GM18502 (cell line): ENCODE results near the gene CSRP2.

ENCODE experiments used
- ATAC-seq: cut with Tn5 transposase; IDR thresholded peaks from one replicate; pipeline ENCODE4 v1.9.1; 2021; ENCODE audit warnings: mild to moderate bottlenecking; ENCODE audit not compliant: unreplicated experiment, poor library complexity

CSRP2 gene

DNA sequence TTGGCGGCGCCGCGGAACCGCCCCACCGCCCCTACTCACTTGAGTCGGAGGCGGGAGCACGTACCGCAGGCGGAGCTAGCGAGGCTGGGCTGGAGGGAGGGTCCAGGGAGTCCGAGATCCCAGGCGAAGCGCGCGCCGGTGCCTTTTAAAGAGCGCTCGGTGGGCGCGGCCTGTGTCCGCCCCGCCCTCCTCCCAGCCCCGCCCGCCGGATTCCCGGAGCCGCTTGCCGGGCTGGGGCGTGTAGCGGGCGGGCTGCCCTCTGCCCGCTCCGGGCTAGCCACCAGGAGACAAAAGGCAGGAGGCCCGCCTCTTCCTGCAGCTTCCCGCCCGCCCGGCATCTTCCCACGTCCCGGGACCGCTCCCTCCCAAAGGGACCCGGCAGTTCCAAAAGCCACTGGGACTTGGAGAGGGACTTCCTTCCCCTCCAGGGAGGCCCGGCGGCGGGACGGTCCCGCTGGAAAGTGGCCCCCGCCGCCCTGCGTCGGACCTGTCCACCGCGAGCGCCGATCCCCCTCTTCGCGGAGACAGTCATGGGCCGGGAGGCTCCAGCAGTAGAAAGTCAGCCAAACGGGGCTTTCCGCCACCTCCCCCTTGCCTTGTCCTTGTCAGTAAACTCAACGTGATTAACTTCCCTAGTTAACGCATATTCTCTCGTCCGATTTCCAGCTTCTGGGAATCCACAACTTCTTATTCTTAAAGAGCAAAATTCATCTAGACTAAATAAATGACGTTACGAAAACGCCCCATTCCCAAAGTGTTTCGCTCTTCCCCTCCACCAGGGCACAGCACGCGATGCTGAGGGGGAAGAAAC is at the start of gene CSRP2:
Gene CSRP2 (minus strand): TSS at position 121 of the 811 bp plus-strand sequence. CDS start 12,759 bp downstream, outside the sequence.
- peak; percentile 89 for ATAC-seq

DNA sequence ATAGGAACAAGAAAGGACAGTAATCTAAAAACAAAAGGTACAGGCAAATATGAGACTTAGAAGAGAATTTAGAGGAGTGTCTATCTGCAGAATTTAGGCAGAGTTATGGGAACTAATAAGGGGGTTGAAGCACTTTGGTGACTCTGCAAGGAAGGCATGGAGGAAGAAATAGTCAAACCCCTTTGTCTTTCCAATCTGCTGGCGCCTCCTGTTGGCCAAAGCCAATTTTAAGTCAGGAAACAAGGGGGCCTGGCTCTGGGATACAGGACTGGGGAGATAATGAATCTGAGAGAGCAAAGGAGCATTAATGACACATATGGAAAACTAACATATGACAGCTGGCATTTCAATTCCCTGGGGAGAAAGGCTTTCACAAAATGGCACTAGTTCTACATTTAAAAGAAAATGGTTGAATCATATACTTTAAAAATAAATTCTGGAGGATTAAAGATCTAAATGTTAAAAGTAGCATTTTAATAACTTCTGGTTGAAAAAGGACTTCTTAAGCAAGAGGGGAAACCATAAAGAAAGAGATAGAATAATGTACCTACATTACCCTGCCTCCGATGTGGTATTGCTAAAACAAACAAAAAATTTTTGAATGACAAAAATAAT is 48.5 kb upstream of the CSRP2 start:
- ATAC-seq = peak; percentile 72

DNA sequence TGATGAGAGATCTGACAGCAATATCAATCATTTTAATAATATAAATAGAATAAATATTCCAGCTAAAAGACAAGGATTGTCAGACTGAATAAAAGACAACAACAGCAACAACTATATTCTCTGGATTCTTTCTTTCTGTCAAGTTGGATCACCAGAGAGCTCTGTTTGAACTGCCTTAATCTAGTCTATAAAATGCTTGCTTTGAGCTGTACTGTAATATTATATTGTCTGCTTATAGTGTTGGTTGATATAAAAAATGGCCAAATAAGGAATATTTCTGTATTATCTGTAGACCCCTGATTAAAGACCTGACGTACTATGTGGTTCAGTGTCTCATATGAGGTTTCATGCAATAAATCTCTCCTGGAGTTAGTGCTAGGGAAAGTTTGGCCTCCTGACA is 46.3 kb upstream of the CSRP2 start:
- no peak for ATAC-seq

DNA sequence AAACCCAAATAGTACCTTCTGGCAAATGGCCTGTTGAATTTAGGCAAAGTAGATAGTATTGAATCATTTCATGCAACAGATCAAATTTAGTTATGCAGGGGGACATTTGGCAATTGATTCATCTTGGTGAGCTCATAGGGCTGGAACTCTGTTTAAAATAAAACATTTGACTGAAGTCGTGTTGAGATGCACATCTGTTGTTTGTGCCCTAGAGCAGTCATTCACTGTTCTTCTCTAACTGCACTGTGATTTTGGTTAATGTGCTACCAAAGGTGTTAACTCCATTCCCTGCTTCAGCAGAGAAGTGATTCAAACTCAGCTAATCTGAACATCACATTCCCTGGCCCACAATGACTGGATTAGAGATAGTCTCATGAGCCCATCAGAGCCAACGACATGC is 44.0 kb upstream of the CSRP2 start:
- no peak for ATAC-seq

DNA sequence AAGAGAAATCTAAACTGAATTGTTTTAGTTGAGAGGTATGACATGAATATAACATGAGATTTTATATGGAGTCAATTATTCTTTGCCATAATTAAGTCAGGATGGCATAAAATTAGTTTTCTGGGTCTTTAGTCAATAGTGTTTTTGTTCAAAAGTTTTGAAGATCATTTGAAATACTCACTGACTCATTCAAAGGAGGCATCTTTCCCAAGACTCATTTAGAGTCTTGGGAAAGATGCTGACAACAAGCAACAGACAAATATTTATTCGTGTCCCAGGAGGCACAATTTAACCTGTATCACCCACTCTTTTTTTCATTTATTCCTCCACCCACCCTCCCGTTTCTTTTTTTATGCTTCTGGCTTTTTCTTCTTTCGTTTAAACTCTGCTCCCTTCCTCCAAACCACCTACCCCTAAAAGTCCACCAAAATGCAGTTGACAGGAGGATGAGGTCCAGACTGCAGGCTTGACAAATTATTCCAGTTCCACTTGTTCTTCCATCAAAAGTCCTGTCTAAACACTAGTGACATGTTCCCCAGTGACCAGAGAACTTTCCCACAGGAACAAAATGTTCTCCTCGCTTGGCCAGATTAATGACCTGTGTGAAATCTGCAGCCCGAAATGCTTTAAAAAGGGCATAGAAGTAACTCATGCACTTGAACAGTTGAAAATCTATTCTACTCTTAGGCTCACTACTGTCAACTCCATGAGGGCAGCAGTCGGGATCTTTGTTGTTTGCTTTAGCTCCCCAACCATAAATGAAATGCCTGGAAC is 43.3 kb upstream of the CSRP2 start:
- ATAC-seq = no peak

DNA sequence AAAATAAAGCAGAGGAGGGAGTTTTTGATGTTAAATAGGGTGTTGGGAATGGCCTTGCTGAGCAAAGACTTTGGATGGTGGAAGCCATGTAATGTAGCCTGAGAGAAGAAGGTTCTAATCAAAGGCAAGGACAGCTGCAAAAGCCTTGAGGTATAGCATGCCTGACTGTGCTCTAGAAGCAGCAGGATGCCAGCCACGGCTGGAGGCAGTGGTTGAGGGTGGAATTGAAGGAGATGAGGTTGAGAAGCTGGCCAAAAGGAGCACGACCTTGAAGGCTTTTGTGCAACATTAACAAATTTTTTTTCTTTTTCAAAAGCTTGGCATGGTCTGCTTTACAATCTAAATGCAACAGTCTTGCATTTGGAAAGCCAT is 42.3 kb upstream of the CSRP2 start:
- no peak for ATAC-seq

DNA sequence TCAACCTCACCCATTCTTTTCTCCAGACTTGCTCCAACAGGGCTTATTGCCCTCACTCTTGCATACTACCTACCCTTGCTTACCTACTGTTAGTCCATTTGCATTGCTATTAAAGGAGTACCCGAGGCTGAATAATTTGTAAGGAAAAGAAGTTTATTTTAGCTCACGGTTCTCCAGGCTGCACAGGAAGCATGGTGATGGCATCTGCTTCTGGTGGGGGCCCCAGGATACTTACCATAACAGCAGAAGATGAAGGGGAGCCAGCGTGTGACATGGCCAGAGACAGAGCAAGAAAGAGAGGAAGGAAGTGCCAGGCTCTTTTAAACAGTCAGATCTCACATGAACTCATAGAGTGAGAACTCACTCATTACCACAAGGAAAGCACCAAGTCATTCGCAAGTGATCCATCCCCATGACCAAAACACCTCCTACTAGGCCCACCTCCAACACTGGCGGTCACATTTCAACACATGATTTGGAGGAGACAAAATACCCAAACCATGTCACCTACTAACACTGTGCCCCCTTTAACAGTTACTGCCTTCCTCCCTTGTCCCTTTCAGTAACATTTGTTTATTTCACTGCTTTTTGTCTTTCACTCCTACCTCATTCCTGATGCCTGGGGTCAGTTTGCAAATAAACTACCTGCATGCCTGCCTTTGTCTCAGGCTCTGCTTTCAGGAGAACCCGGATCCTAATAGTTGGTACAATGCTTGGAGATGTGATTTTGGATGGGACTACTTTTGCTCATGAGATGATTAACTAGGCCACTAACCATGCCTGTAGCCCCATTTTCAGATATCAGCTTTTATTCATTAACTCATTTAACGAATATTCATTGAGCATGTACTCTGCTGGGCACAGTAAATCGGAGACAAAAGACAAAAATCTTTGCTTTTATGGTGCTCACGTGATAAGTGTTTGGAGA is 41.6 kb upstream of the CSRP2 start:
- ATAC-seq = peak; percentile 83

DNA sequence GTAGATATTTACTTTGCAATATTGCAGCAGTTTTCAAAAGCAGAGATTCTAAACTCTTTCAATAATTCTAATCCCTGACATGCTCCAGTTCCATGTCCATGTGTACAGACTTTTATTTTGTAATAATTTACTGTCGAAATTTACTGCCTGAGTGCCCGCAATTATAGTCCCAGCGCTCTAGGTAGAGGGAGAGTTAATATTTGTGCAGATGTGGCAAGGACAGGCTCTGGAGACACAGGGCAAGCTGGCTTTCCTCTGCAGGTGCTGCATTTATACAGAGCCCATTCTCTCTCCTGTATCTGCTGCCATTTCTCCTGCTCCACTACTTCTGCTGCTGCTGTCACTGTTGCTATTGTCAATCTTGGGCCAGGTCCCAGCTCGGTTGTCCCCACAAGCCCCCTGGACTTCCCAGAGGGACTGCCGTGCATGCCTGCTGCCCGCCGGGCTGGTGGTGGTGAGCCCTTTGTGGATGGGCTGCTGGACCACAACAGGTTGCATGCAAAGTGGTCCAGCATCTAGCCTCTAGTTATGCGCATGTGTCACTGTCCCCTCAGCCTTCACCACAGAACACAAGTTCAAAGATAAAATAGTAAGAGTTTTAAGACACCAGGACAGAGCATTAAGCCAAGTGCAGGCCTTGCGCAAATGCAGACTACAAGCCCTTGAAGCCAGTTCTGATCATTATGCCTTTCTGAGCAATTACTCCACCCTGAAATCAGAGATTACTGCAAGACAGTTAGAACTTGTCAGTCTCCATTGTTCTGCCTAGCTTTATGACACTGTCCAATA is 40.8 kb upstream of the CSRP2 start:
- peak; percentile 9 for ATAC-seq

DNA sequence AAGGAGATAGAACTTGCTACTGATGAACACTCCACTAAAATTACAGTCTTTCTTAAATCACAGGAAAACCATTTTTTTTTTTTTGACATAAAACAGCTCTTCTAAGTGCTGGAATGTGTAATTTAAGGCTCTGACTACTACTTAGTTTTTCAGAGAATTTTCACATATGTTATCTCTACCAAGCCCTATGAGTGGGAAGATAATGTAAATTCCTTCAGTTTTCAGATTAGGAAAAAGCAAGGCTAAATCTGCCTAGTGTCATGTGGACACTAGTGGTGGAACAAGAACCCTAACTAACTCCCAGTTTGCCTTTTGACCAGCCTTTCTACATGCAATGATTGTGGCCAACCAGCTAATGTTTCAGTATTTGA is 37.3 kb upstream of the CSRP2 start:
- ATAC-seq = no peak

DNA sequence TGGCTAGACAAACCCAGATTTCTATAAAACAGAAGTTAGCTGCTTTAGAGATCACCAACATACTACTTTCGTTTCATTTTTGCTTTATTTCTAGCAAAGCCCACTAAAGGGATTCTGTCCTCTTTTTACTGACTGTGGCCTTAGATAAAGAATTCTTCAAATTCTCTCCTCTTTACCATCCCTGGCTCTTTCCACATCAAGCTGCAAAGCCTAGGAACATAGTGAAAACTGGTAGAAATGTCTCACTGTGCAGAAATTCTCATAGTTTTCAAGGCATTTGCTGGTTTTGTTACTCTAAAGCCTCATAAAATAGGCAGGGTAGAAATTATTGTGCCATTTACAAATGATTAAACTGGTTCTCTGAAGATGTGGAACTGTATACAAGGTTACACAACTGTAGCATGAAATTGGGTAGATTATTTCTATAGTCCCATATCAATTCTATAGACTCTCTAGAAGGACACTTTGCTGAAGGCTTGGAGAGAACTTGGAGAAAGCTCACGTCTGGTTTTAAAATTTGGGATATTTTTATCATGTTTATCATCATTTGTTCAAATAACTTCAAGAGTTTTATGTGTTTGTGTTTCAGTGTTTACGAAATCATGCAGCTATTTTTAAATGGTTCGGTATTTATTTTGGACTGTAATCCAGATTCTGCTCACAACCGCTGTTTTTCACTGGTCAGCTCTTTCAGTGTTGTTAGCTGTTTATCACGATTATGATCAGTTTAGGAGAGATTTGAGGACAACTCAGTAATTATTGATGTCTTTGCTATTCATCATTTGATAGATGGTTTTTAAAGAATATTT is 36.7 kb upstream of the CSRP2 start:
- no peak for ATAC-seq

DNA sequence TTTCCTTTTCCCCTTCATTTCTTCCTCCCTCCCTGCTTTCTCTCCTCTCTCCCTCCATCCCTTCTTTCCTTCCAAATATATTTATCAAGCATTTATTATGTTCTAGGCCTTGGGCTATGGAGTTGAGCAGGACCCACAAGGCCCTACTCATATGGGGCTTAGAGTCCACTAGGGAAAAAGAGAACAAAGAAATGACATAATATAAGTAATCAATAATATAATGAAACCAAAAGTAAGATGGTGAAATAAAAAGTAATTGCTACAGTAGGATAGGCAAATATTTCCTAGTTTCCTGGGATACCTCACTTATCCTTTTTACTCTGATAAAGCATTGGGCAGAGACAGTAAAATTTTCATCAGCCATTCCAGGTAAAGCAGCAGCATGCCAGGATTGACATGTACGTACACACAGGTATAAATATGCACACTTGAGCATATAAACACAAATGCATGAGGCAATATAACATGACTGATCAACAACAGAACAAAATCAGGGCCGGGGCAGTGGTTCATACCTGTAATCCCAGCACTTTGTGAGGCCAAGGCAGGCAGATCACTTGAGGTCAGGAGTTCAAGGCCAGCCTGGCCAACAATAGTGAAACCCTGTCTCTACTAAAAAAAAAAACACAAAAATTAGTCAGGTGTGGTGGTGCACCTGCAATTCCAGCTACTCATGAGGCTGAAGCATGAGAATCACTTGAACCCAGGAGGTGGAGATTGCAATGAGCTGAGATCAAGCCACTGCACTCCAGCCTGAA is 35.5 kb upstream of the CSRP2 start:
- ATAC-seq = no peak

DNA sequence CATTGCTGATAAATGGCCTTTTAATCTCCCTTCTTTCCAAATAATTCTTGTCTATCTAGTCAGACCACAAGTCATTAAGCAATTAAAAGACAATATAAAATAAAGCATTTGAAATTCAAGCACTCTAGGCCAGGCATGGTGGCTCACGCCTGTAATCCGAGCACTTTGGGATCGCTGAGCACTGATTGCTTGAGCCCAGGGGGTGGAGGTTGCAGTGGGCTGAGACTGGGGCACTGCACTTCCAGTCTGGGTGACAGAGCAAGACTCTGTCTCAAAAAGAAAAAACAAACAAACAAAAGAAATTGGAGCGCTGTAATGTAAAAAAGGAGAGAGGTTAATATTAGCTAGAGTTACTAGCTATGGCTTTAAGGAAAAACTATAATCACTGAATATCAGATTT is 30.5 kb upstream of the CSRP2 start:
- no peak for ATAC-seq

DNA sequence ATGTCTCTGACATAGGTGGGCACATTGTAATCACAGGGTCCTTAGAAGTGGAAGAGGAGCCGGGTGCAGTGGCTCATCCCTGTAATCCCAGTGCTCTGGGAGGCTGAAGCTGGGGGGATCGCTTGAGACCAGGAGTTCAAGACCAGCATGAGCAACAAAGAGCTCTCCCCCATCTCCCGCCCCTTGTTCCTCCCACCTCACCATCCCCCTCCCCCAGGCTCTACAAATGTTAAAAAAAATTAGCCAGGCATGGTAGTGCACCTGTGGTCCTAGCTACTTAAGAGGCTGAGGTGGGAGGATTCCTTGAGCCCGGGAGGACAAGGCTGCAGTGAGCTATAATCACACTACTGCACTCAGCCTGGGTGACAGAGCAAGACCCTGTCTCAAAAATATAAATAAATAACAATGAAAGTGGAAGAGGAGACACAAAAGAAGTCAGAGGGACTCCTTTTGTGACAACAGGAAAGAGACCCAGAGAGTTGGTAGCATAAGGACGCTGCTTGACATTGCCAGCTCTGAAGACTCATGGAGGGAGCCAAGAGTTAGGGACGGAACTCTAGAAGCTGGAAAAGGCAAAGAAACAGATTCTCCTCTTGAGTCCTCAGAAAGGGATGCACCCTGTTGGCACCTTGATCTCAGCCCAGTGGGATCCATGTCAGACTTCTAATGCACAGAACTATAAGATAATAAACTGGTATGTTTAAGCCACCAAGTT is 29.6 kb upstream of the CSRP2 start:
- no peak for ATAC-seq

DNA sequence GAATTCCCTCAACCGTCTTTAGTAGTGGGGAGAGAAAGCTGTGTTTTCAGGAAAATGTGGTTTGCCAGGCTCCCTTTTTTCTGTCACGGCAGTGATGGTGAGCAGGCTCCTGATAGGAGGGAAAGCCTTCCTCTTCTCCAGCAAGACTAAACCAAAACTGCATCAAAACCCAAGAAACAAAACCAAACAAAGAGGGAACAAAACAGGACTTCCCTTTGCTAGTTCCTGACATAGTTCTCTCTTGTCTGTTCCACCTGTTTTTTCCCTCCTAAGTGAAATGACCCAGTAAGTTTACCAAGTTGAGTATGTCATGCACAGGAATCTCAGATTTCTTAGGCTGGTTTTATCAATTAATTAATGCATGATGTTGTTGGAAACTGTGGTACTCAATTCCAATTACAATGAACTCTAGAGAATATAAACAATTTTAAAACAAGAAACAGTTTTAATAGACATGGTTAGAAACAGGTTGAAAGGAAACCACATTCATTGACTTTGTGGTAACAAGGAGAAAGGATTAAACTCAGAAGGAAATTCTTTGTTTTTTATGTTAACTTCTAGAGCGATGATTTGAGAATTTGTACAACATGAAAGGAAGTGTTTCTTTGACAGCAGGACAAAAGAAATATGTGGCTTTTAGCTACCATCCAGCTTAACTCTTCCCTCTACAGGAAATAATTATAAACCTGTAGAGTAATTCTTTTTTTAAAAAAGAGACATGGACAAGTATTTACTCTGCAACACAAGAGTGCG is 23.0 kb upstream of the CSRP2 start:
- ATAC-seq = no peak

DNA sequence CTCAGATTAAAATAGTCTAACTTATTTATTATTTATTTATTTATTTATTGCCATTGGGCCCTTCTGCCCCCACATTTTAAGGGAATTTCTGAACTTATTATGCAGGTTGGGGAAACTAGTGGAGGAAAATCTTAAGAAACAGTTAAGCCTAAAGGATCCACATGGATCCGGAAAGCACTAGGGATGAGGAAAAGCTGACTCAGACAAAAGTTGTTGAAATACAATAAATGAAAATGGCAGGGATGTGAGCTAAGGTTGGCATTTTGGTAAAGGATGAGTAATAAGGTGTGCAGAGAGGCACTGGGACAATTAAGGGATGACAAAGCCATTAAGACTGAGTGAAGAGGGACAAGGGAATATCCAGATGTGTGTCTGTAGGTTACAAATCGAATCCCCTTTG is 20.7 kb upstream of the CSRP2 start:
- no peak for ATAC-seq

DNA sequence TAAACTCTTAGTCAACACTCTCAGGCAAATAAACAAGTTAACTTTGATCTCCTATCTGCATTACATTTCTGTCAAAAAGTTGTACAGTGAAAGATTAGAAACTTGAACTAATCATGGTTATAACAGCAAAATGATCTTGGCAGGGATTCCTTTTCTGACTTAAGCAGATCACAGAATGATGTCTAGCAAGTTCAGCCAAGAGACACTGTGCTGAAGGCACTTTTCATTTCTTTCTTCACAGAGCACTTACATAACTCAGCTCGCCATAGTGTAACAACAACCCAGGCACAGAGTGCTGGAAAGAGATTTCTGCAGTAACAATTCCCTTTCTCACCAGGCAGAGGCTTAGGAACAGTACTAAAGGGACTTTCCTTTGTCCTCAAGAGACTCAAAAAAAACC is 19.6 kb upstream of the CSRP2 start:
- no peak for ATAC-seq

DNA sequence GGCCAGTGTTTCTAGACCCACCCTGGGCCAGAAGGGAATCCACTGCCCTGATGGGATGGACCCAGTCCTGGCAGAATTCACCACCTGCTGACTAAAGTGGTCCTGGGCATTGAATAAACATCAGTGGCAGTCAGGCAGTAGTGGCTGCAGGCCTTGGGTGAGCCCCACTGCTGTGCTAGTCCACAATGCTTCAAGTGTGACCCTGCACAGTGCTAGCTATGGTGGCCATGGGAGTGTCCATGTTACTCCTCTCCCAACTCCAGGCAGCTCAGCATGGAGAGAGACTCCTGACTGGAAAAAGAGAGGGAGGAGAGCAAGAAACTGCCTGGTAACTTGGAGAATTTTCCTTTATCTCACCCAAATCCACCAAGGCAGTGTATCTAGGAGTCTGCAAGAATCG is 17.5 kb upstream of the CSRP2 start:
- ATAC-seq = no peak
